Endodermal cell (in vitro differentiated cells): ENCODE data around the gene HEPN1. TPM values are rescaled to one million over a fixed set of nuclear protein-coding genes. Genes with fewer than 3 reads are reported as not detected.
A peak's percentile ranks its signal among the peaks of the same experiment; 100 is the strongest.

Source experiments
- DNase-seq: peaks from one replicate; pipeline ENCODE4 v3.0.0-alpha.2; 2017
- H3K27ac ChIP-seq: 2 replicates; pipeline ENCODE4 v1.5.1; 2013; ENCODE audit warnings: mild to moderate bottlenecking, low read depth, low read length, moderate library complexity
- H3K27me3 ChIP-seq: 2 replicates; pipeline ENCODE4 v1.6.1; 2013; ENCODE audit warnings: mild to moderate bottlenecking, low read length, moderate library complexity; ENCODE audit not compliant: insufficient read depth, control insufficient read depth, poor library complexity, severe bottlenecking
- H3K36me3 ChIP-seq: 2 replicates; pipeline ENCODE4 v1.7.0; 2013; ENCODE audit warnings: mild to moderate bottlenecking, low read length, moderate library complexity; ENCODE audit not compliant: control insufficient read depth, insufficient read depth
- H3K4me1 ChIP-seq: one replicate; pipeline ENCODE4 v1.7.0; 2013; ENCODE audit warnings: low read length; ENCODE audit not compliant: control insufficient read depth, insufficient read depth
- H3K4me3 ChIP-seq: 2 replicates; pipeline ENCODE4 v1.5.1; 2013; ENCODE audit warnings: mild to moderate bottlenecking, low read length, moderate library complexity
- H3K9ac ChIP-seq: 2 replicates; pipeline ENCODE4 v1.6.1; 2013; ENCODE audit warnings: mild to moderate bottlenecking, low read length, moderate library complexity; ENCODE audit not compliant: poor library complexity, severe bottlenecking; ENCODE audit errors: extremely low read depth
- H3K9me3 ChIP-seq: 2 replicates; pipeline ENCODE4 v1.6.1; 2013; ENCODE audit warnings: mild to moderate bottlenecking, low read length, moderate library complexity; ENCODE audit not compliant: control insufficient read depth
- H3K27ac Mint-ChIP-seq: 2 replicates; pipeline ENCODE4 v1.8.0; 2020; ENCODE audit warnings: mixed read lengths
- H3K27me3 Mint-ChIP-seq: 2 replicates; pipeline ENCODE4 v1.8.0; 2021; ENCODE audit warnings: mild to moderate bottlenecking, mixed read lengths; ENCODE audit not compliant: insufficient read depth
- H3K36me3 Mint-ChIP-seq: 2 replicates; pipeline ENCODE4 v1.8.0; 2020; ENCODE audit warnings: low read depth, mixed read lengths
- H3K4me1 Mint-ChIP-seq: 2 replicates; pipeline ENCODE4 v1.8.0; 2020; ENCODE audit warnings: mixed read lengths
- H3K4me3 Mint-ChIP-seq: 2 replicates; pipeline ENCODE4 v1.8.0; 2020; ENCODE audit warnings: mild to moderate bottlenecking, moderate library complexity, mixed read lengths
- H3K9me3 Mint-ChIP-seq: 2 replicates; pipeline ENCODE4 v1.8.0; 2020; ENCODE audit warnings: mild to moderate bottlenecking, mixed read lengths
- WGBS, 2 experiments: methylation state at CpG; one replicate each; pipeline versions ENCODE4 v1.1.5 to v1.1.7; 2013; ENCODE audit warnings: missing lambda C conversion rate in 2 of 2, mixed read lengths in 1 of 2; ENCODE audit not compliant: insufficient coverage in 1 of 2, insufficient read length in 1 of 2; 5-methylcytosine and 5-hydroxymethylcytosine counted together
- total RNA-seq, 2 donors: library from RNA; stranded (reverse); fragmentation: NEBNext Ultra II Directional in 1 of 2; extraction: Animal tissue kit (Norgen Biotek cat#: 25700) in 1 of 2; gene quantifications; 2 replicates in 1 of 2; 3 replicates in 1 of 2; pipeline ENCODE4 v1.2.1, GENCODE V29; 2021
- TF ChIP-seq, protein P1 (sequence below): fragments of 200-600 bp; sonication (generic); conservative IDR thresholded peaks from 2 replicates; pipeline ENCODE4 v1.5.0; 2021; ENCODE audit warnings: antibody characterized with exemption, mild to moderate bottlenecking

The HEPN1 gene
- total RNA-seq, 2 donors from 2014 or later = not detected

DNA sequence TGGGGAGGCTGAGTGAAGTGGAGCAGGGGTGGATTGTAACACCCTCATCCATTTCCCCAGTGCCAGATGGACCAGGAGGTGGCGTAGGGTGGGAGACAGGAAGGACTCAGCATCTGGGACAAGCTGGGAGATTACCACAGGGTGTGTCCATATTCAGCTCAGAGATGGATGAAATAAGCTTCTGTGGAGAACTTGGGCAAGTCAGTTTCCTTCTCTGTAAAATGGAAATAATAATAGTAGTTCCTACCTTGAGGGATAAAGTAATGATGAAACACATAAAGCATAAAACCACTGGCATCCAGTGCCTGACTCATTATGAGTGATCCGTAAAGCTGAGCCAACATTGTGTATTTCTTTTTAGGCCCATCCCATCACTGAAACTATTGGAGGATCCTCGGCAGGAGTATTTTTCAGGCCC, 20.8 kb upstream of the HEPN1 start:
- Mint-ChIP-seq H3K27me3 (peaks cover 54% of the 10 kb centered on the region), H3K9me3 (no peaks in the 10 kb centered on the region), H3K4me3 (no peak overlapping the region), H3K36me3 (no peaks in the 10 kb centered on the region), H3K27ac (no peak overlapping the region), H3K4me1 (peaks cover 19% of the 10 kb centered on the region)
- Histone ChIP-seq H3K9me3 (no peaks in the 10 kb centered on the region), H3K27ac (no peak overlapping the region), H3K4me1 (peaks cover 9% of the 10 kb centered on the region), H3K9ac (no peak overlapping the region), H3K27me3 (peaks cover 37% of the 10 kb centered on the region), H3K4me3 (no peak overlapping the region), H3K36me3 (no peaks in the 10 kb centered on the region)
- 93% methylated on average over 3 of the region's 3 CpGs; no CpG with 5 or more reads in 1 of the 2 experiments for WGBS, 2 experiments
- TF ChIP-seq, protein P1, sequence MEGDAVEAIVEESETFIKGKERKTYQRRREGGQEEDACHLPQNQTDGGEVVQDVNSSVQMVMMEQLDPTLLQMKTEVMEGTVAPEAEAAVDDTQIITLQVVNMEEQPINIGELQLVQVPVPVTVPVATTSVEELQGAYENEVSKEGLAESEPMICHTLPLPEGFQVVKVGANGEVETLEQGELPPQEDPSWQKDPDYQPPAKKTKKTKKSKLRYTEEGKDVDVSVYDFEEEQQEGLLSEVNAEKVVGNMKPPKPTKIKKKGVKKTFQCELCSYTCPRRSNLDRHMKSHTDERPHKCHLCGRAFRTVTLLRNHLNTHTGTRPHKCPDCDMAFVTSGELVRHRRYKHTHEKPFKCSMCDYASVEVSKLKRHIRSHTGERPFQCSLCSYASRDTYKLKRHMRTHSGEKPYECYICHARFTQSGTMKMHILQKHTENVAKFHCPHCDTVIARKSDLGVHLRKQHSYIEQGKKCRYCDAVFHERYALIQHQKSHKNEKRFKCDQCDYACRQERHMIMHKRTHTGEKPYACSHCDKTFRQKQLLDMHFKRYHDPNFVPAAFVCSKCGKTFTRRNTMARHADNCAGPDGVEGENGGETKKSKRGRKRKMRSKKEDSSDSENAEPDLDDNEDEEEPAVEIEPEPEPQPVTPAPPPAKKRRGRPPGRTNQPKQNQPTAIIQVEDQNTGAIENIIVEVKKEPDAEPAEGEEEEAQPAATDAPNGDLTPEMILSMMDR = peak; percentile 43
- DNase-seq = peak; percentile 54

DNA sequence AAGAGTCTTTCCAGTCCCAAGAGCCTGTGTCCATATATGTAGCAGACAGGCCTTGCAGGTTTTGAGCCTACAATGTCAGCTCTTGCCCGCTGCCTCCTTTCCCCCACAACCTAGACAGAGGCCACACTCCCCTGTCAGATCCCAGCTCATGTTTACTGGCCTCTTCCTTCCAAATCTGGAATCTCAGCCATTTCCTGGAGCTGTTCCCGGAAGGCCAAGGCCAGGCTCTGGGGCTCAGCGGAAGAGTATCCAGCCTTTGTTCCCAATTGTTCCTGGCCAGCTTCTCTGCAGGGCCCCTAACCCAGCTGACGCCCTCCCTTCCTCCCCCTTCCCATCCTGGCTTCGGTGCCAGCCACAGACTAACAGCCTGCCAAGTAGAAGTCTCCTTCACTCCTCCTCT, 20.3 kb upstream of the HEPN1 start:
- DNase-seq = peak; percentile 65
- no peak overlapping the region for H3K4me3 Mint-ChIP-seq
- no peak overlapping the region for H3K4me3 ChIP-seq
- no peaks in the 10 kb centered on the region for H3K36me3 ChIP-seq
- no peak overlapping the region for H3K27ac Mint-ChIP-seq
- no peaks in the 10 kb centered on the region for H3K9me3 ChIP-seq
- no peak overlapping the region for H3K27ac ChIP-seq
- H3K9ac ChIP-seq = no peak overlapping the region
- H3K4me1 Mint-ChIP-seq = peaks cover 19% of the 10 kb centered on the region
- peaks cover 9% of the 10 kb centered on the region for H3K4me1 ChIP-seq
- peaks cover 41% of the 10 kb centered on the region for H3K27me3 ChIP-seq
- no peaks in the 10 kb centered on the region for H3K9me3 Mint-ChIP-seq
- no peaks in the 10 kb centered on the region for H3K36me3 Mint-ChIP-seq
- H3K27me3 Mint-ChIP-seq = peaks cover 53% of the 10 kb centered on the region
- TF ChIP-seq, protein P1 = no peak
- 65 to 84% methylated on average over 2 to 5 of the region's 5 CpGs for WGBS, 2 experiments

DNA sequence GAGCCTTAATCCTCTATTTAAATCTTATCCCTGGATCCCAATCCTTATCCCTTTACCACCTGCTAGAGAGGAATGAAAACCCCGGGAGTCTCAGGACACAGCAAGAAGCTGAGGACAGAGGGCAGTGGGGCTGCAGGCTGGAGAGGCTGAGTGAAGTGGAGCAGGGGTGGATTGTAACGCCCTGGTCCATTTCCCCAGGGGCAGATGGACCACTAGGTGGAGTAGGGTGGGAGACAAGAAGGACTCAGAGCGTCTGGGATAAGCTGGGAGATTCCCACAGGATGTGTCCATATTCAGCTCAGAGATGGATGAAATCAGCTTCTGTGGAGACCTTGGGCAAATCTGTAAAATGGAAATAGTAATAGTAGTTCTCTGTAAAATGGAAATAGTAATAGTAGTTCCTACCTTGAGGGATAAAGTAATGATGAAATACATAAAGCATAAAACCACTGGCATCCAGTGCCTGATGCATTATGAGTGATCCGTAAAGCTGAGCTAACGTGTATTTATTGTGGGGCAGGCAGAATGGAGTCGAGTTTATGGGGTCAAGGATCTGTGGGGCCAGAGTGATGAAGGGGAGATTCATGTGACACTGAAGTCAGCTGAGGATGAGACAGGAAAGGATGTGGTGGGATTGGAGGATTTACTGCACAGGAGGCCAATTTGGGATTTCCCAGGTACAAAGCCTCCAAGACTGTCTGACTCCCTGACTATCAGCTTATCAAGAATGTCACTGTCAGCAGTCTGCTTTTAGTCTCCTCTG, 19.5 kb upstream of the HEPN1 start:
- Mint-ChIP-seq H3K36me3 (no peaks in the 10 kb centered on the region), H3K27ac (no peak overlapping the region), H3K4me3 (no peak overlapping the region), H3K27me3 (peaks cover 51% of the 10 kb centered on the region), H3K9me3 (no peaks in the 10 kb centered on the region), H3K4me1 (peaks cover 19% of the 10 kb centered on the region)
- peak; percentile 66 for DNase-seq
- Histone ChIP-seq H3K4me3 (no peak overlapping the region), H3K27ac (no peak overlapping the region), H3K27me3 (peaks cover 34% of the 10 kb centered on the region), H3K36me3 (no peaks in the 10 kb centered on the region), H3K9me3 (no peaks in the 10 kb centered on the region), H3K4me1 (peaks cover 9% of the 10 kb centered on the region), H3K9ac (no peak overlapping the region)
- 72 to 75% methylated on average over 4 to 6 of the region's 6 CpGs for WGBS, 2 experiments
- TF ChIP-seq, protein P1 = peak; percentile 59
